WERI-Rb-1 (cell line): ENCODE results near the gene KSR2.
A peak's percentile ranks its signal among the peaks of the same experiment; 100 is the strongest.

Experiments used
- DNase-seq: peaks from one replicate; pipeline ENCODE4 v3.0.0-alpha.2; 2020
- H3K27ac ChIP-seq: fragments of 250-450 bp; sonication (Bioruptor Pico); 2 replicates; pipeline ENCODE4 v1.5.1; 2020; ENCODE audit warnings: mild to moderate bottlenecking, moderate library complexity
- H3K27me3 ChIP-seq: fragments of 250-450 bp; sonication (Bioruptor Pico); 2 replicates; pipeline ENCODE4 v1.5.1; 2021; ENCODE audit warnings: mild to moderate bottlenecking, low read depth, moderate library complexity; ENCODE audit not compliant: insufficient read depth, severe bottlenecking
- H3K36me3 ChIP-seq: fragments of 250-450 bp; sonication (Bioruptor Pico); 2 replicates; pipeline ENCODE4 v1.5.1; 2020; ENCODE audit warnings: mild to moderate bottlenecking, moderate library complexity
- H3K4me3 ChIP-seq: 2 replicates; pipeline ENCODE4 v1.5.1; 2011; ENCODE audit warnings: low read depth, mild to moderate bottlenecking, control low read depth, low read length
- H3K9me3 ChIP-seq: fragments of 250-450 bp; sonication (Bioruptor Pico); 2 replicates; pipeline ENCODE4 v1.5.1; 2021; ENCODE audit warnings: mild to moderate bottlenecking, moderate library complexity; ENCODE audit not compliant: severe bottlenecking
- CTCF ChIP-seq: IDR thresholded peaks from 2 replicates; pipeline ENCODE4 v1.5.1; 2011; ENCODE audit warnings: low read depth, mild to moderate bottlenecking, control low read depth, inconsistent platforms, low read length

Gene KSR2

GRCh38 chr12:117502633-117503032 is 466.2 kb downstream of the KSR2 start:
- no peaks in the 10 kb centered on the region for H3K27me3 ChIP-seq
- no peak overlapping the region for H3K4me3 ChIP-seq
- no peak for DNase-seq
- H3K27ac ChIP-seq: no peak overlapping the region
- TF ChIP-seq CTCF: no peak
- H3K9me3 ChIP-seq: no peaks in the 10 kb centered on the region
- no peaks in the 10 kb centered on the region for H3K36me3 ChIP-seq

GRCh38 chr12:117502233-117502632 is 466.6 kb downstream of the KSR2 start:
- H3K27ac ChIP-seq: no peak overlapping the region
- H3K27me3 ChIP-seq: no peaks in the 10 kb centered on the region
- H3K4me3 ChIP-seq: no peak overlapping the region
- H3K9me3 ChIP-seq: no peaks in the 10 kb centered on the region
- no peaks in the 10 kb centered on the region for H3K36me3 ChIP-seq
- no peak for TF ChIP-seq CTCF
- DNase-seq: no peak

GRCh38 chr12:117501076-117501869 is 467.5 kb downstream of the KSR2 start:
- TF ChIP-seq CTCF: no peak
- no peaks in the 10 kb centered on the region for H3K36me3 ChIP-seq
- no peaks in the 10 kb centered on the region for H3K27me3 ChIP-seq
- no peak overlapping the region for H3K4me3 ChIP-seq
- H3K27ac ChIP-seq: no peak overlapping the region
- no peaks in the 10 kb centered on the region for H3K9me3 ChIP-seq
- peak; percentile 34 for DNase-seq

- H3K27me3 ChIP-seq: no peaks in the 10 kb centered on the region
- H3K36me3 ChIP-seq: no peaks in the 10 kb centered on the region
- TF ChIP-seq CTCF: no peak
- no peak overlapping the region for H3K4me3 ChIP-seq
- H3K9me3 ChIP-seq: no peaks in the 10 kb centered on the region
- no peak overlapping the region for H3K27ac ChIP-seq
- DNase-seq: no peak
These were observed 468.9 kb downstream of the KSR2 start for GRCh38 chr12:117499759-117500485.

- DNase-seq: no peak
- TF ChIP-seq CTCF: no peak
- Histone ChIP-seq H3K9me3 (no peaks in the 10 kb centered on the region), H3K36me3 (no peaks in the 10 kb centered on the region), H3K27ac (no peak overlapping the region), H3K27me3 (no peaks in the 10 kb centered on the region), H3K4me3 (no peak overlapping the region)
These were observed 469.9 kb downstream of the KSR2 start for GRCh38 chr12:117498880-117499279.
